ENCODE data around the gene CNTN4. TPM values are rescaled to one million over a fixed set of nuclear protein-coding genes. Genes with fewer than 3 reads are reported as not detected.
"Not testable (repeated sequence)": the region's sequence is repeated elsewhere in the genome, so short reads cannot be mapped to it uniquely, and the experiment has no call there.

CNTN4 gene
- total and polyA plus RNA-seq, 10 donors = 0.20 to 4.3 (median 1.5) TPM

DNA sequence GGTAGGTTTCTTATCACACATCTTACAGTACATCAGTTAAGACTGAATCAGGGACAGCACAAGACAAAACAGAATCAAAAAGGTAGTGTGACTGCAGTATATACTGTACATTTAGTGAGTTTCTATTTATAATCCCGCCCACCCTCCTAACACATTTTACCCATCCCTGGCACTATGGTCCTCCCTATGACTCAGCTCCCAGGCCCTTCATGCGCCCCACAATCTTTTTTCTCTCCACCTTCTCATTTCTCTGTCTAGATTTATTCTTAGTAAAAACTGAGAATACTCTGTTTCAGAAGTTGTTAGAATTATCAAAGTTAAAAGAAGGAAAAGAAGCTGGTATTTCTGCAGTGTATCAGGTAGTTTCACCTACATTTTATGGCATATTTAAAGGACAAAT lies 427.3 kb downstream of the CNTN4 start:
- WGBS, 5 donors = 77 to 90% (median 80%) methylated on average over 2 of the region's 2 CpGs
- H3K9me3 ChIP-seq = no peaks in the 10 kb centered on the region
- no peaks in the 10 kb centered on the region for H3K27me3 ChIP-seq (replicated peaks in 1 of 7)
- TF ChIP-seq, protein P1, sequence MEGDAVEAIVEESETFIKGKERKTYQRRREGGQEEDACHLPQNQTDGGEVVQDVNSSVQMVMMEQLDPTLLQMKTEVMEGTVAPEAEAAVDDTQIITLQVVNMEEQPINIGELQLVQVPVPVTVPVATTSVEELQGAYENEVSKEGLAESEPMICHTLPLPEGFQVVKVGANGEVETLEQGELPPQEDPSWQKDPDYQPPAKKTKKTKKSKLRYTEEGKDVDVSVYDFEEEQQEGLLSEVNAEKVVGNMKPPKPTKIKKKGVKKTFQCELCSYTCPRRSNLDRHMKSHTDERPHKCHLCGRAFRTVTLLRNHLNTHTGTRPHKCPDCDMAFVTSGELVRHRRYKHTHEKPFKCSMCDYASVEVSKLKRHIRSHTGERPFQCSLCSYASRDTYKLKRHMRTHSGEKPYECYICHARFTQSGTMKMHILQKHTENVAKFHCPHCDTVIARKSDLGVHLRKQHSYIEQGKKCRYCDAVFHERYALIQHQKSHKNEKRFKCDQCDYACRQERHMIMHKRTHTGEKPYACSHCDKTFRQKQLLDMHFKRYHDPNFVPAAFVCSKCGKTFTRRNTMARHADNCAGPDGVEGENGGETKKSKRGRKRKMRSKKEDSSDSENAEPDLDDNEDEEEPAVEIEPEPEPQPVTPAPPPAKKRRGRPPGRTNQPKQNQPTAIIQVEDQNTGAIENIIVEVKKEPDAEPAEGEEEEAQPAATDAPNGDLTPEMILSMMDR (IDR thresholded peaks at IDR 0.05 in 8 of 11, conservative IDR thresholded peaks at IDR 0.05 in 3 of 11) = no peak
- TF ChIP-seq POLR2A (IDR thresholded peaks at IDR 0.05) (no peak), POLR2AphosphoS5 (IDR thresholded peaks at IDR 0.05) (no peak)
- no peak overlapping the region for H3K4me3 ChIP-seq
- H3K27ac ChIP-seq = no peak overlapping the region
- intact Hi-C loops (cut with DNase I; ENCODE audit: low total_unique reads) = no loop called here
- DNase-seq = no peak
- no peaks in the 10 kb centered on the region for H3K36me3 ChIP-seq
- H3K4me1 ChIP-seq = no peaks in the 10 kb centered on the region

DNA sequence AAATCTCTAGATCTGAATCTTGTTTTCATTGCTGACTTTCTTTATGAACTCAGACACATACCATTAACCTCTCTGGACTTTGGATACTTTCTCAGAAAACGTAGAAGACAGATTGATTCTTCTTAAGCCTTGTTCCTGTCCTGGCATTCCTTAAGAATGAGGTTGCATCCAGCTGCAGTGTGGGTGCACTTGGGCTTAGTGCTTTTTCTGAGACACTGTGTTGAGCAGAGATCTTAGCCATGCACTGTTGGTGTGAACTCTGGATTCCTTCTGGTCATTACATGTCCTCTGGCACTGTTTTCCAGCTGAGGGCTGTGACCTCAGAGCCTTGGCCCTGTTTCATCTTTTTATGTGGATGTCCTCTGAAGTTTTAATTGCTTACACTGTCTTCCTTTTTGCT lies 428.3 kb downstream of the CNTN4 start:
- intact Hi-C loops (cut with DNase I; ENCODE audit: low total_unique reads) = no loop called here
- 11 to 63% (median 39%) methylated on average over 1 of the region's 1 CpG for WGBS, 5 donors
- no peak for DNase-seq
- Histone ChIP-seq H3K4me3 (no peak overlapping the region), H3K36me3 (no peaks in the 10 kb centered on the region), H3K27ac (no peak overlapping the region), H3K27me3 (replicated peaks in 1 of 7) (no peaks in the 10 kb centered on the region), H3K4me1 (no peaks in the 10 kb centered on the region), H3K9me3 (no peaks in the 10 kb centered on the region)
- TF ChIP-seq POLR2A (IDR thresholded peaks at IDR 0.05) (no peak), POLR2AphosphoS5 (IDR thresholded peaks at IDR 0.05) (no peak)
- TF ChIP-seq, protein P1 (IDR thresholded peaks at IDR 0.05 in 8 of 11, conservative IDR thresholded peaks at IDR 0.05 in 3 of 11) = no peak

DNA sequence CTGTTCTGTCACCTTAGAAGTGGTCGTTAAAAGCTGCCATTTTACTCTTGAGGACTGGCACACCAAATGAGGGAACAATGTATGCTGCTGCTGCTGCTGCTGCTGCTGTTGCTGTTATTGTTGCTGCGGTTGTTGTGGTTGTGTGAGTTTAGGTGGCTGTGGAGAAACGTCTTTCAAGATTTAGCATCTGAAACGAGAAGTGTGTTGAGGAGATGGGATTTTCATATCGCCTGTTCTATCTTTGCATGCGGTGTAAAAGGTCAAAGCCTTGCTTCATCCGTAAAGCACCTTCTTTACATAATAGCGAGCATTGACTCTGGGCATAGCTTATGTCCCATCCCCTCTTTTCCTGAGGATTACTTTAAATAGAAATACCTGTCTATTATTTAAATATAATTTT lies 428.7 kb downstream of the CNTN4 start:
- H3K36me3 ChIP-seq; DNase-seq; H3K4me3 ChIP-seq; H3K9me3 ChIP-seq; intact Hi-C loops (cut with DNase I; ENCODE audit: low total_unique reads); H3K27me3 ChIP-seq (replicated peaks in 1 of 7); H3K27ac ChIP-seq; H3K4me1 ChIP-seq: not testable (repeated sequence)
- 58 to 74% (median 62%) methylated on average over 7 to 8 of the region's 8 CpGs for WGBS, 5 donors

DNA sequence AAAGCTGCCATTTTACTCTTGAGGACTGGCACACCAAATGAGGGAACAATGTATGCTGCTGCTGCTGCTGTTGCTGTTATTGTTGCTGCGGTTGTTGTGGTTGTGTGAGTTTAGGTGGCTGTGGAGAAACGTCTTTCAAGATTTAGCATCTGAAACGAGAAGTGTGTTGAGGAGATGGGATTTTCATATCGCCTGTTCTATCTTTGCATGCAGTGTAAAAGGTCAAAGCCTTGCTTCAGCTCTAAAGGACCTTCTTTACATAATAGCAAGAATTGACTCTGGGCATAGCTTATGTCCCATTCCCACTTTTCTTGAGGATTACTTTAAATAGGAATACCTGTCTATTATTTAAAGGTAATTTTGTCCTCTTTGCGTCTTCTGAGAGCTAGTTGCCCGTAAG lies 436.1 kb downstream of the CNTN4 start:
- H3K27ac ChIP-seq; H3K36me3 ChIP-seq; intact Hi-C loops (cut with DNase I; ENCODE audit: low total_unique reads); H3K27me3 ChIP-seq (replicated peaks in 1 of 7); DNase-seq; H3K4me1 ChIP-seq; H3K4me3 ChIP-seq; H3K9me3 ChIP-seq: not testable (repeated sequence)
- WGBS, 5 donors = 74 to 82% (median 79%) methylated on average over 4 to 6 of the region's 6 CpGs

DNA sequence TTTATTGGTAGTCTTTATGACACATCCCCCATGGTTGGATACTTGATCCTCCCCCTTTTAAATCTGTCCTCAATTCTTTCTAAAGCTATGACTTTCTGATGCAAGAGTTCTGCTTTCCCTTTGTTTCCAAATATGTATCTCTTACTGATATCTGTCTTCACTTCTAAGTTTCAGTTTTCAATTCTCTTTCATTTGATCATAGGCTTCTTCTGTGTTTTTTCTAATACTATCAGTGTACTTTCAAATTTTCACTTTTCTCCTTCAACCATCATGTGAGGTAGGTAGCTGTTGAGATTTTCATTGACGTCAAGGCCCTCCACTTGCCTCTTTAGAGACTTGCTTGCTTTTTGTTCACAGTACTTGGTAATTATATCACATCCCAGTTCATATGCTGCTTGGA lies 436.5 kb downstream of the CNTN4 start:
- Histone ChIP-seq H3K4me1 (no peaks in the 10 kb centered on the region), H3K9me3 (peaks cover 0 to 6% (median 0%) of the 10 kb centered on the region in 8 donors), H3K4me3 (no peak overlapping the region), H3K36me3 (no peaks in the 10 kb centered on the region), H3K27me3 (replicated peaks in 1 of 7) (no peaks in the 10 kb centered on the region), H3K27ac (no peak overlapping the region)
- TF ChIP-seq, protein P1 (IDR thresholded peaks at IDR 0.05 in 8 of 11, conservative IDR thresholded peaks at IDR 0.05 in 3 of 11) = no peak
- TF ChIP-seq POLR2AphosphoS5 (IDR thresholded peaks at IDR 0.05) = no peak
- TF ChIP-seq POLR2A (IDR thresholded peaks at IDR 0.05) = no peak
- intact Hi-C loops (cut with DNase I; ENCODE audit: low total_unique reads) = no loop called here
- 71 to 97% (median 88%) methylated on average over 1 of the region's 1 CpG for WGBS, 5 donors
- no peak for DNase-seq

Measured in spleen (tissue), 11 donors.